Measurements from ENCODE around the gene CSTF2. TPM values are rescaled to one million over a fixed set of nuclear protein-coding genes. Genes with fewer than 3 reads are reported as not detected.
A peak's percentile ranks its signal among the peaks of the same experiment; 100 is the strongest.
"Not testable (repeated sequence)": the region's sequence is repeated elsewhere in the genome, so short reads cannot be mapped to it uniquely, and the experiment has no call there.

CSTF2 gene
- total RNA-seq (8.4 TPM), polyA plus RNA-seq (ENCODE audit: insufficient read depth in 1 of 8, insufficient read length in 8 of 8, low replicate concordance in 1 of 8) (10 to 100 TPM in 6 of 8 donors, 1 to 10 TPM in 2; 9.1 to 12.9 (median 11.2) TPM)
- long read RNA-seq, donor 1, result 0 reads
- long read RNA-seq, donor 2, partial matches to known transcripts, result 0 of 1 reads
- long read RNA-seq, donor 2, other reads (novel, unspliced or antisense), result 0 of 1 reads
- long read RNA-seq, donor 3, partial matches to known transcripts, result 0 of 3 reads
- long read RNA-seq, donor 3, other reads (novel, unspliced or antisense), result 0 of 3 reads
- long read RNA-seq, donor 4, partial matches to known transcripts, result 0 of 2 reads
- long read RNA-seq, donor 4, other reads (novel, unspliced or antisense), result 0 of 2 reads
- long read RNA-seq, donor 5, transcript CSTF2-201 (14 exons, 1,958 nt), result major isoform, 6 of 8 reads
- long read RNA-seq, donor 5, partial matches to known transcripts, result 0 of 8 reads
- long read RNA-seq, donor 5, other reads (novel, unspliced or antisense), result 0 of 8 reads
- long read RNA-seq, donor 6, partial matches to known transcripts, result 0 of 4 reads
- long read RNA-seq, donor 6, other reads (novel, unspliced or antisense), result 0 of 4 reads
- long read RNA-seq, donor 7, transcript CSTF2-201 (14 exons, 1,958 nt), result major isoform, 5 of 5 reads
- long read RNA-seq, donor 7, partial matches to known transcripts, result 0 of 5 reads
- long read RNA-seq, donor 7, other reads (novel, unspliced or antisense), result 0 of 5 reads
- long read RNA-seq, donor 8, partial matches to known transcripts, result 0 of 1 reads
- long read RNA-seq, donor 8, other reads (novel, unspliced or antisense), result 0 of 1 reads
- long read RNA-seq, donor 9, partial matches to known transcripts, result 0 of 2 reads
- long read RNA-seq, donor 9, other reads (novel, unspliced or antisense), result 0 of 2 reads
- long read RNA-seq, donor 10, partial matches to known transcripts, result 0 of 3 reads
- long read RNA-seq, donor 10, other reads (novel, unspliced or antisense), result 0 of 3 reads
- long read RNA-seq, donor 11, partial matches to known transcripts, result 0 of 2 reads
- long read RNA-seq, donor 11, other reads (novel, unspliced or antisense), result 0 of 2 reads

DNA sequence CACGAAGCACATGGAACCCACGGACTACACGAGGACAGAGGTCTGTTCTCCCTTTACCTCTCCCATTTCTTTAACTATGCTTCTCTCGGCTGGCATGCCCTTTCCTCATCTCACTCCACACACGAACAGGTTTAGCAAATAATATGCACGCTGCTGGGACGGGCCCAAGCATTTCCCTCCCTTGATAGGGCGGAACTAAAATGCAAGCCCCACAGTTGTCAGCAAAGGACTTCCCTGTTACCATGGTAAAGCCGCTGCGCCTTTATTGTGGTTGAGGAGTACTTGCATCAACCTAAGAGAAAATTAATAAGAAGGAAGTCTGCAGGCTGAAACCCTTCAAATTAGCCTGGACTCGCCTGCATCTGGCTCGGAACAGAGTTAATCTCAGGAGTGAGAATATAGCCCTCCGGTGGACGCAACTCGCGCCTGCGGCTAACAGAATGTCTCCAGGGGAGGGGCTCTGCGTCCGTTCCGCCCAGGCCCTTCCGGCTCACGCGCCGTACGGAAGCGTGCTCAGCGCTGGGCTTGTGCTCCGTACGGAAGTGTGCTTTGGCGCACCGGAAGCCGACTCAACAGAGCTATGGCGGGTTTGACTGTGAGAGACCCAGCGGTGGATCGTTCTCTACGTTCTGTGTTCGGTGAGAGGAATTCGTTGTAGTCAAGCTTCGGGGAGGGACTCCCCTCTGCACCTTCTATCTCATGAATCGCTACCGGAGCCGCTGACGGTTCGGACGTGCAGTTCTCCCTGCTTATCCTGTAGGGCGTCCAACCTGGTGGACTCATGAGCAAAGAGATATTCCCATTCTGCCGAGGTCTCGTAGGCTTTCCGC is at the start of gene CSTF2:
Gene CSTF2 (plus strand): TSS at position 555 of the 830 bp plus-strand sequence. CDS start 26 bp downstream, at position 581.
- H3K9me3 ChIP-seq (replicated peaks; ENCODE audit: control insufficient read depth, low read depth, low read length), result no peaks in the 10 kb centered on the region
- H3K4me1 ChIP-seq (ENCODE audit: control insufficient read depth, insufficient read depth, low read length), result no peaks in the 10 kb centered on the region
- peaks cover 7% of the 10 kb centered on the region for H3K27me3 ChIP-seq (ENCODE audit: control insufficient read depth, insufficient read depth, low read length)
- H3K36me3 ChIP-seq (ENCODE audit: control insufficient read depth, insufficient read depth, low read length), result peaks cover 7% of the 10 kb centered on the region
- DNase-seq, result peak; percentile 93
- peak within 1 kb of the TSS; percentile 62 for H3K4me3 ChIP-seq (ENCODE audit: low read length)
- H3K27ac ChIP-seq (ENCODE audit: low read length), result peak within 1 kb of the TSS; percentile 48
- WGBS (ENCODE audit: insufficient coverage), result 42% methylated on average over 39 of the region's 49 CpGs

GRCh38 chrX:100796371-100796770 is 23.8 kb upstream of the CSTF2 start:
- H3K27me3 ChIP-seq (ENCODE audit: control insufficient read depth, insufficient read depth, low read length); H3K4me3 ChIP-seq (ENCODE audit: low read length); H3K36me3 ChIP-seq (ENCODE audit: control insufficient read depth, insufficient read depth, low read length); H3K4me1 ChIP-seq (ENCODE audit: control insufficient read depth, insufficient read depth, low read length); H3K27ac ChIP-seq (ENCODE audit: low read length); H3K9me3 ChIP-seq (replicated peaks; ENCODE audit: control insufficient read depth, low read depth, low read length); DNase-seq: not testable (repeated sequence)
- WGBS (ENCODE audit: insufficient coverage), result 87% methylated on average over 2 of the region's 7 CpGs

- no peaks in the 10 kb centered on the region for H3K4me1 ChIP-seq (ENCODE audit: control insufficient read depth, insufficient read depth, low read length)
- no peak overlapping the region for H3K4me3 ChIP-seq (ENCODE audit: low read length)
- peaks cover 6% of the 10 kb centered on the region for H3K27me3 ChIP-seq (ENCODE audit: control insufficient read depth, insufficient read depth, low read length)
- DNase-seq, result no peak
- no peaks in the 10 kb centered on the region for H3K36me3 ChIP-seq (ENCODE audit: control insufficient read depth, insufficient read depth, low read length)
- no peaks in the 10 kb centered on the region for H3K9me3 ChIP-seq (replicated peaks; ENCODE audit: control insufficient read depth, low read depth, low read length)
- 86% methylated on average over 3 of the region's 4 CpGs for WGBS (ENCODE audit: insufficient coverage)
- H3K27ac ChIP-seq (ENCODE audit: low read length), result no peak overlapping the region
Measured at GRCh38 chrX:100797359-100797758, 22.8 kb upstream of the CSTF2 start.

GRCh38 chrX:100798484-100799214 is 21.5 kb upstream of the CSTF2 start:
- Histone ChIP-seq H3K4me1 (ENCODE audit: control insufficient read depth, insufficient read depth, low read length) (no peaks in the 10 kb centered on the region), H3K27ac (ENCODE audit: low read length) (no peak overlapping the region), H3K27me3 (ENCODE audit: control insufficient read depth, insufficient read depth, low read length) (peaks cover 4% of the 10 kb centered on the region), H3K4me3 (ENCODE audit: low read length) (no peak overlapping the region), H3K36me3 (ENCODE audit: control insufficient read depth, insufficient read depth, low read length) (no peaks in the 10 kb centered on the region), H3K9me3 (replicated peaks; ENCODE audit: control insufficient read depth, low read depth, low read length) (no peaks in the 10 kb centered on the region)
- WGBS (ENCODE audit: insufficient coverage), result no CpG with 5 or more reads among the region's 4 CpGs
- DNase-seq, result no peak

- H3K4me3 ChIP-seq (ENCODE audit: low read length), result no peak overlapping the region
- DNase-seq, result no peak
Measured at GRCh38 chrX:100802843-100803242, 17.3 kb upstream of the CSTF2 start.

DNA sequence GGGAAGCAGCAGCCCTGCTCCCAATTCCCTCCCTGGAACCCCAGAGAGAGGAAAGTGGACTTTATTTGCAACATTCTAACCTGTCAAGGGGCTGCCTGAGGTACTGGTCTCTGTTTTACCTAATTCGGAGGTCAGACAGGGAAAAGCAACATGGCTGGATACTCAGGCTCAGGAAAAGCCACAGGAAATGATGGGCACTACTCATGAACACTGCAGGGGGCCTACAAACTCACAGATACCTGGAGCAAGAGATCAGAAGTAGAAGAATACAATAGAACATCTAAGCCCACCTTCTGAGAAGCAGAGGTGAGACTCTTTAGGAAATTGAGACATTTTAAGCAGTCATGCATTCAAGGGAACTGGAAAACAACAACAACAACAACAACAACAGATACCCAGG is 15.4 kb upstream of the CSTF2 start:
- Histone ChIP-seq H3K27me3 (ENCODE audit: control insufficient read depth, insufficient read depth, low read length) (peaks cover 4% of the 10 kb centered on the region), H3K27ac (ENCODE audit: low read length) (no peak overlapping the region), H3K4me1 (ENCODE audit: control insufficient read depth, insufficient read depth, low read length) (no peaks in the 10 kb centered on the region), H3K9me3 (replicated peaks; ENCODE audit: control insufficient read depth, low read depth, low read length) (no peaks in the 10 kb centered on the region), H3K36me3 (ENCODE audit: control insufficient read depth, insufficient read depth, low read length) (no peaks in the 10 kb centered on the region), H3K4me3 (ENCODE audit: low read length) (no peak overlapping the region)
- 71% methylated on average over 1 of the region's 1 CpG for WGBS (ENCODE audit: insufficient coverage)
- no peak for DNase-seq

More at GRCh38 chrX:100802843-100803242, 17.3 kb upstream of the CSTF2 start:
- Histone ChIP-seq H3K27me3 (ENCODE audit: control insufficient read depth, insufficient read depth, low read length) (peaks cover 7% of the 10 kb centered on the region), H3K4me1 (ENCODE audit: control insufficient read depth, insufficient read depth, low read length) (no peaks in the 10 kb centered on the region), H3K27ac (ENCODE audit: low read length) (no peak overlapping the region), H3K9me3 (replicated peaks; ENCODE audit: control insufficient read depth, low read depth, low read length) (no peaks in the 10 kb centered on the region), H3K36me3 (ENCODE audit: control insufficient read depth, insufficient read depth, low read length) (no peaks in the 10 kb centered on the region)
- no CpG with 5 or more reads among the region's 3 CpGs for WGBS (ENCODE audit: insufficient coverage)

GRCh38 chrX:100808265-100808664 is 11.9 kb upstream of the CSTF2 start:
- H3K9me3 ChIP-seq (replicated peaks; ENCODE audit: control insufficient read depth, low read depth, low read length); H3K36me3 ChIP-seq (ENCODE audit: control insufficient read depth, insufficient read depth, low read length); H3K27ac ChIP-seq (ENCODE audit: low read length); H3K4me1 ChIP-seq (ENCODE audit: control insufficient read depth, insufficient read depth, low read length); H3K4me3 ChIP-seq (ENCODE audit: low read length); DNase-seq: not testable (repeated sequence)
- 83% methylated on average over 4 of the region's 7 CpGs for WGBS (ENCODE audit: insufficient coverage)
- peaks cover 11% of the 10 kb centered on the region for H3K27me3 ChIP-seq (ENCODE audit: control insufficient read depth, insufficient read depth, low read length)

- H3K4me3 ChIP-seq (ENCODE audit: low read length), result no peak overlapping the region
- 50% methylated on average over 5 of the region's 12 CpGs for WGBS (ENCODE audit: insufficient coverage)
Measured at GRCh38 chrX:100812216-100813158, 7.7 kb upstream of the CSTF2 start.

More at GRCh38 chrX:100812216-100813158, 7.7 kb upstream of the CSTF2 start:
- no peak overlapping the region for H3K27ac ChIP-seq (ENCODE audit: low read length)
- H3K27me3 ChIP-seq (ENCODE audit: control insufficient read depth, insufficient read depth, low read length), result peaks cover 11% of the 10 kb centered on the region
- H3K4me1 ChIP-seq (ENCODE audit: control insufficient read depth, insufficient read depth, low read length), result no peaks in the 10 kb centered on the region
- H3K9me3 ChIP-seq (replicated peaks; ENCODE audit: control insufficient read depth, low read depth, low read length), result no peaks in the 10 kb centered on the region
- H3K36me3 ChIP-seq (ENCODE audit: control insufficient read depth, insufficient read depth, low read length), result no peaks in the 10 kb centered on the region
- DNase-seq, result no peak
